Small intestine (tissue), 7 donors: ENCODE measurements around the gene IQCM. TPM values are rescaled to one million over a fixed set of nuclear protein-coding genes. Genes with fewer than 3 reads are reported as not detected.

Source experiments
- DNase-seq, 2 donors: peaks; one replicate each; pipeline versions ENCODE4 v3.0.0 to v3.0.0-alpha.2; 2013
- FAIRE-seq: peaks from 2 replicates; lab custom pipeline; 2012; peaks lifted over from hg19 to GRCh38; lab: Jason Lieb, UNC
- H3K27ac ChIP-seq, 3 donors: one replicate each; pipeline ENCODE4 v1.5.1; 2013; ENCODE audit warnings: low read length in 2 of 3, mild to moderate bottlenecking in 2 of 3, control low read depth in 1 of 3, inconsistent platforms in 1 of 3, low read depth in 1 of 3, moderate library complexity in 1 of 3
- H3K27me3 ChIP-seq, 3 donors: one replicate each; pipeline ENCODE4 v1.6.1; 2013; ENCODE audit warnings: low read length in 3 of 3, inconsistent platforms in 1 of 3; ENCODE audit not compliant: control insufficient read depth in 3 of 3, insufficient read depth in 3 of 3
- H3K36me3 ChIP-seq, 3 donors: one replicate each; pipeline ENCODE4 v1.6.1; 2013; ENCODE audit warnings: low read length in 3 of 3, inconsistent platforms in 1 of 3, low read depth in 1 of 3, mild to moderate bottlenecking in 1 of 3, moderate library complexity in 1 of 3; ENCODE audit not compliant: control insufficient read depth in 3 of 3, insufficient read depth in 2 of 3
- H3K4me1 ChIP-seq, 3 donors: one replicate each; pipeline ENCODE4 v1.6.1; 2013; ENCODE audit warnings: low read length in 2 of 3, inconsistent platforms in 1 of 3, low read depth in 1 of 3, mild to moderate bottlenecking in 1 of 3, moderate library complexity in 1 of 3; ENCODE audit not compliant: control insufficient read depth in 3 of 3, insufficient read depth in 2 of 3
- H3K4me3 ChIP-seq, 3 donors: one replicate each; pipeline ENCODE4 v1.5.1; 2013; ENCODE audit warnings: low read length in 3 of 3, control low read depth in 1 of 3, inconsistent platforms in 1 of 3, low read depth in 1 of 3, mild to moderate bottlenecking in 1 of 3, moderate library complexity in 1 of 3
- H3K9me3 ChIP-seq, 2 donors: one replicate each; pipeline ENCODE4 v1.6.1; 2013; ENCODE audit warnings: low read depth in 1 of 2, low read length in 1 of 2; ENCODE audit not compliant: control insufficient read depth in 2 of 2, insufficient read depth in 1 of 2
- WGBS, 3 donors: extraction: QIAGEN DNeasy Blood & Tissue Kit; methylation state at CpG; one replicate each; pipeline ENCODE4 v1.1.7; 2013; 5-methylcytosine and 5-hydroxymethylcytosine counted together
- polyA plus RNA-seq, 4 donors: library from polyadenylated mRNA; stranded (reverse) in 3 of 4; unstranded in 1 of 4; fragments of 200-250 nt in 3 of 4; fragments of 120-200 nt in 1 of 4; gene quantifications; one replicate each; pipeline versions ENCODE4 v1.2.1 to v1.2.3, GENCODE V29; 2013
- donor health status: healthy with polysubstance abuse.
- donor health status: control.
- donor health status: control.
- donor health status: Bipolar disorder and iron deficiency.
- donor health status: healthy.

IQCM gene
- polyA plus RNA-seq, 4 donors = 0.38 TPM; not detected in 3

DNA sequence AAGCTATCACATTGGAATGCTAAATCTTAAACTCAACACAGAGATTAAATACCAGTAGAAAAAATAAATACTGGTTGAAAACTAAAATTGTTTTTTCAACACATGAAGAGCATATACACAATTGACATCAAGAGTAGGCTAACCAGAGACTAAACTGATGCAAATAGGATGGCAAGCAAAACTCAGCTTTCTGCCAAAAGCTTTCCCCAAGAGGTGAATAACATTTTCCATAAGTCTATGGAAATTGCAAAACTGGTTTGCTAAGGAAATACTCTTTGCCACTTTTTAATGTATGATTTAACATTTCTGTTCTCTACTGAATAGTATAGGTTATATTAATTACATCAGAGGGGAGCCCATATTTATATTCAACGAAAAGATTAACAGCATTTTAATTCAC, 23.8 kb downstream of the IQCM start:
- DNase-seq (no peak), FAIRE-seq (no peak)
- H3K4me3 ChIP-seq = no peak overlapping the region
- WGBS, 3 donors = 14 to 60% (median 31%) methylated on average over 1 of the region's 1 CpG
- H3K27me3 ChIP-seq = no peaks in the 10 kb centered on the region
- H3K27ac ChIP-seq = no peak overlapping the region
- no peaks in the 10 kb centered on the region for H3K36me3 ChIP-seq
- no peaks in the 10 kb centered on the region for H3K4me1 ChIP-seq
- H3K9me3 ChIP-seq = no peaks in the 10 kb centered on the region

DNA sequence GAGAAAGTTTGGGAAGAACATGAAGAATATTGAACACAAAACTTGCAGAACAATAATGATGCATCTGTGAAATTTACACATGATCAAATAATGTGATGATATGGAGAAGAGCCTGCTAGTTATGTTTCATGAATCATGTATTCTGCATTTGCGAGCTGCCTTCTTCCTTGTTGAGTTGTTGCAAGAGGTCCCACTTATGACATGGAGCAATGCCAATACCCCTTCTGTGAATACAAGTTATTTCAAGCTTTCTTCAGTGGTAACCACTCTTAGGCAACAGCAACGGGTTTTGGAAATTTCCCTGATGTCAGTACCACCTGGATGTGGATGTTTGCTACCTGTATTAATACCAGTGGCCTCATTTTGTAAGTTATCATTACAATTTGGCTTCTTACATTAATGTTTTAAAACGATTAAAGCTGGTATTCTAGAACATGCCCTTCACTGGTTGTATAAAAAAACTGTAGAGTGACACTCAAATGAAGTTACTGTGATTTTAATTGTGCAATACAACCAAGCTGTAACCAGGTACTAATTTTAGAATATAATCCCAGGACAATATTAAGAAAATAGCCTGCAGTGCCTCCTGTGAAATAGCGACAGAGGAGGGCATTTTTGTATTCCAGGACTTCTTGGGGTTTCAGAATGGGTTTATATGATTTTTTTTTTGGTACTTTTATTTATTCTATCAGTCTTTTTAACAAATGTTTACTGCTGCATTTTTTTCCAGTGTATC, 25.3 kb downstream of the IQCM start:
- no peak overlapping the region for H3K4me3 ChIP-seq
- H3K27ac ChIP-seq = no peak overlapping the region
- H3K27me3 ChIP-seq = no peaks in the 10 kb centered on the region
- DNase-seq (no peak), FAIRE-seq (no peak)
- 53 to 57% (median 53%) methylated on average over 4 of the region's 4 CpGs for WGBS, 3 donors
- H3K36me3 ChIP-seq = no peaks in the 10 kb centered on the region
- H3K9me3 ChIP-seq = no peaks in the 10 kb centered on the region
- no peaks in the 10 kb centered on the region for H3K4me1 ChIP-seq

- Histone ChIP-seq H3K9me3 (no peaks in the 10 kb centered on the region), H3K27me3 (no peaks in the 10 kb centered on the region), H3K4me3 (no peak overlapping the region), H3K36me3 (no peaks in the 10 kb centered on the region), H3K4me1 (no peaks in the 10 kb centered on the region), H3K27ac (no peak overlapping the region)
- WGBS, 3 donors = 86 to 89% (median 87%) methylated on average over 4 of the region's 4 CpGs
- FAIRE-seq (no peak), DNase-seq (no peak)
These were observed 27.3 kb downstream of the IQCM start for GRCh38 chr4:149788300-149788699.

DNA sequence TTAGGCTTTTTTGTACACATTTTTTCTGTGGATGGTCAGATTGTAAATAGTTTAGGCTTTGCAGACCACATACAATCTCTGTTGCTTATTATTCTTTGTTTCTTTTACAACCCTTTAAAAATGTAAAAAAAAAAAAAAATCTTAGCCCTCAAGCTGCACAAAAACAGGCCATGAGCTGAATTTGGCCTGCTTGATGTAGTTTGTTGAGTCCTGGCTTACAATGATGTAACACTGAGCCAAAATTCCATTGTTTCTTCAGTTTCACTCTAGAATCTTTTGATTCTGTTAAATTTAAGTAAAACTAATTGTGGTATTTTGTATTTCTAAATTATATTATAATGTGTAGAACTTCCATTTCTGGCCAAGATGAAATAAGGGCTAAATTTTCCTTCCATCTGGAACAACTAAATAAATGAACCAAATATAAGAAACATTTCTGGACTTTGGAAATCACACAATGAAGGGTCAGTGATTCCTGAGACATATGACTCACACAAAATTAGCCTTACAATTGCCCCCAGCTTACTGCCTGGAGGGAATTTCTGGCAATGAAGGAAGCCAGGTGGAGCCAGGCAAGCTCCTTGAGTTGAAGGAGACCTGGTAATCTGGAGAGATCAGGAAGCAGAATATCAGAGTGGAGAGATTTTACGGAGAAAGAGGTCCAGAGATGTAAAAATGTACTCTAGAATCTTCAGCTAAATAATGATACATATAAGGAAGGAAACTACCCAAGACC, 29.8 kb downstream of the IQCM start:
- DNase-seq (no peak), FAIRE-seq (no peak)
- no peak overlapping the region for H3K27ac ChIP-seq
- H3K4me1 ChIP-seq = no peaks in the 10 kb centered on the region
- no peaks in the 10 kb centered on the region for H3K36me3 ChIP-seq
- H3K9me3 ChIP-seq = no peaks in the 10 kb centered on the region
- H3K27me3 ChIP-seq = no peaks in the 10 kb centered on the region
- H3K4me3 ChIP-seq = no peak overlapping the region
- 95 to 98% (median 96%) methylated on average over 1 of the region's 1 CpG for WGBS, 3 donors

GRCh38 chr4:149784018-149784417, 31.6 kb downstream of the IQCM start:
- no peaks in the 10 kb centered on the region for H3K4me1 ChIP-seq
- 76 to 80% (median 77%) methylated on average over 2 of the region's 2 CpGs for WGBS, 3 donors
- no peaks in the 10 kb centered on the region for H3K36me3 ChIP-seq
- H3K4me3 ChIP-seq = no peak overlapping the region
- no peak for DNase-seq
- no peaks in the 10 kb centered on the region for H3K9me3 ChIP-seq
- no peak for FAIRE-seq
- no peaks in the 10 kb centered on the region for H3K27me3 ChIP-seq
- no peak overlapping the region for H3K27ac ChIP-seq

GRCh38 chr4:149781150-149781549, 34.5 kb downstream of the IQCM start:
- H3K4me1 ChIP-seq = no peaks in the 10 kb centered on the region
- no peak overlapping the region for H3K27ac ChIP-seq
- H3K36me3 ChIP-seq = no peaks in the 10 kb centered on the region
- no peak for FAIRE-seq
- WGBS, 3 donors = 59 to 73% (median 69%) methylated on average over 3 of the region's 3 CpGs
- H3K9me3 ChIP-seq = no peaks in the 10 kb centered on the region
- DNase-seq = no peak
- no peak overlapping the region for H3K4me3 ChIP-seq
- H3K27me3 ChIP-seq = no peaks in the 10 kb centered on the region

GRCh38 chr4:149768477-149768876, 47.2 kb downstream of the IQCM start:
- Histone ChIP-seq H3K4me1 (no peaks in the 10 kb centered on the region), H3K36me3 (no peaks in the 10 kb centered on the region), H3K27ac (no peak overlapping the region), H3K4me3 (no peak overlapping the region), H3K9me3 (no peaks in the 10 kb centered on the region), H3K27me3 (no peaks in the 10 kb centered on the region)
- WGBS, 3 donors = 55 to 79% (median 58%) methylated on average over 2 of the region's 2 CpGs
- FAIRE-seq (no peak), DNase-seq (no peak)

- Histone ChIP-seq H3K36me3 (no peaks in the 10 kb centered on the region), H3K9me3 (no peaks in the 10 kb centered on the region), H3K27ac (no peak overlapping the region), H3K4me1 (no peaks in the 10 kb centered on the region), H3K27me3 (no peaks in the 10 kb centered on the region), H3K4me3 (no peak overlapping the region)
- DNase-seq (no peak), FAIRE-seq (no peak)
- 68 to 89% (median 74%) methylated on average over 1 of the region's 1 CpG for WGBS, 3 donors
These were observed 49.5 kb downstream of the IQCM start for GRCh38 chr4:149766135-149766534.
